GM19035 (cell line): ENCODE results near the gene GLIS1.

Experiments used
- ATAC-seq: cut with Tn5 transposase; IDR thresholded peaks from one replicate; pipeline ENCODE4 v1.9.1; 2021; ENCODE audit not compliant: unreplicated experiment

The GLIS1 gene

DNA sequence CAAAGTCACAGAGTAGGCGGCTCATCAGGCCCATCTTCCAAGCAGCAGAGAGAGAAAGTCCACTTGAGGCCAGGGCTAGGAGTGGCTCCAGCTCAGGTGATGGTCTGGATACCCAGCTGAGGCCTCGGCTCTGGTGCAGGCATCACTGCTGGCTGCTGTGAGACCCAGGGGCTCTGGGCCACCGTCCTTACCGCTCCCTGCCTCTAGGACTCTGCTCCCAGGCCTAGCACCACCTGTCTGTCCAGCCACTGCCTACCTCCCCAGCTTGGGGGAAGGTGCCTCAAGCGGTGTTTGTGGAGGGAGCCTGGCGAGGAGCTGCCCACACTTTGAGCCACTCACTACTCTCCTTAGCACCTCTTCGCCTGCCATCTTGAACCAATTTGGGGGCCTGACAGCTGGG lies 221.9 kb downstream of the GLIS1 start:
- ATAC-seq, result no peak

DNA sequence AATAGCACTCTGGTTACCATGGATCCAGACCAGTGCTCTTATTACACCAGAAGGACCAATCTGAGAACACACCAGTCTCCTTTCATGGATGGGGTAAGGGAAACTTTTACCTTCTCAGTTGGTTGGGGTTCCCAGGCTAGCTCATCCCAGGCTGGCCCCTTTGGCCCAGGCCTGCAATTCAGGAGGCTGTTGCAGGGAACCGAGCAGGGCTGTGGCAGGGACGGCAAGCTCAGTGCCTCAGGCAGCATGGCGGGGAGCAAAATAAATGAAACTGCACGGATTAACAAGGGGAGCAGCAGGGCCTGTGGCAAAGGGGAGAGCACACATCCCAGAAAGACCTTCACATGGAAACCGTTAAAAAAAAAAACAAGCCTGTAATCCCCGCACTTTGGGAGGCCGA lies 222.8 kb downstream of the GLIS1 start:
- ATAC-seq, result no peak

DNA sequence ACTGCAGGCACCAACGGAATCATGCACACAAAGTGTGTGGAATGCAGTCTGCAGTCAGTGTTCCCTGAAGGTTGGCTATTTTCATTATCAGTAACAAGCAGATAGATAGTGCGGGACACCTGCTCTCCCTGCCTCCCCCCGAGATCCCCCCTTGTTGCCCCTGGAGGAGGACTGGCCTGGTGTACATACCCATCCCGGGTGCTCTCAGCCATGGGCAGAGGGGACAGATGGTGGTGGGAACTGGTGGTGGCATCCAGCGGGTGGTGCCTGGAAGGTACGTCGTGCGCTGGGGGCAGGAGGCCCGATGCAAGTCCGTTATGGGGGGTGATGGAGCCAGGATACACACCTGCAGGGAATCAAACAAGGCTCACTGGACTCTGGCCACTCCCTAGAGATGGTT lies 224.5 kb downstream of the GLIS1 start:
- no peak for ATAC-seq

DNA sequence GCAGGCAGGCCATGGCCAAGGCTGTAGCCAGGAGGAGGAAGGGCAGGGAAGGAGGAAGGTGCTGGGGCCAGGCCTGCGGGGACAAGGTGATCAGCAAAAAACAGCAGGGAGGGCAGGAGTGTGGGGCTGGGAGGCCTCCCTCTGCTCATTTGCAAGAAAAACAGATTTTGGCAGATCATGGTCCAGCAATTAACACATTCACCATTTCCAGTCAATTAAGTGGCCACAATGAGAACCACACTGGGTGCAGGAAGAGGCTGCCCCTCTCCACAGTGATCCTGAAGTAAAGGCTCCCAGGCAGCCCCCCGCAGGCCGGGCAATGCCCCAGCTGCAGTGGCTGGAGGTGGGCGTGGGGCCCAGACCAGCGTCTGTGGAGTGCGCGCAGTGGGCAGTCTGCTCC lies 225.1 kb downstream of the GLIS1 start:
- no peak for ATAC-seq

DNA sequence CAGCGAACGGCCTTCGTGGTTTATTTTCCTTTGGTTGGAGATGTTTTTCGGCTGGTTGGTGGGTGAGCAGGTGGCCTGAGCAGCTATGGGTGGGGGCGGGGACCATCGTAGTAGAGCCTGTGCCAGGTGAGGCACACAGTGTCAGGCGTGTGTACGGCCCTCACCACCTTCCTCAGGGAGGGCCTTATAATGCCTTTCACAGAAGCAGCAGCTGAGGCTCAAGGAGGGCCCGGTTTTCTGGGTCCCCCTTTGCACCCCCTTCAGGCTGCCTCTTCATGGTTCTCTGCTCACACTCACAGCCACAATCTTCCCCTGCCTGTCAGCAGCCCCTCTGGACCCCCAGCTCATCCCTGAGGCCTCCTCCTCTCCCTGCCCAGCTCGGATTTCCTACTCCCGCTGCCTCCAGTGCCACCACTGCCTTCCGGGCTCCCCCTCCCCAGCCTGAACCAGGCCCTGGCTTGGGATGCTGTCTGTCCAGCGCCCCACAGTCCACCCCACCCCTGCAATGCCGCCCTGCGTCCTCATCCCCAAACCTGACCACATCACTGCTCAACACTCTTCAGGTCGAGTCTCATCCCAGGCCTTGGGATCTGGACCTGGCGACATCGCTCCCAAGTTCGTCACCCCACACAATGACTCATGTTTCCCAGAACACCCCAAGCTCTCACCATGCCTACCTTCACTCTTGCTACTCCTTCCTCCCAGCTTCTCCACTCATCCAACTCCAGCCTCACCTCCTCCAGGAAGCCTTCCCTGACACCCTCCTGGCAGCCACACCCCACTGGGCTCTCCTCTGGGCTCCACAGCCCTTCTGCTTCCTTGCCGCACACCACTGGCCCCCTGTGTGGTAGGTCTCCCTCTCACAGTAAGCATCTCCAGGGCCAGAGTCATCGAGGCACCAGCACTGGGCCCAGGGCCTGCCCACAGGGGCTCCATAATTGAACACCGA lies 225.9 kb downstream of the GLIS1 start:
- ATAC-seq, result no peak

DNA sequence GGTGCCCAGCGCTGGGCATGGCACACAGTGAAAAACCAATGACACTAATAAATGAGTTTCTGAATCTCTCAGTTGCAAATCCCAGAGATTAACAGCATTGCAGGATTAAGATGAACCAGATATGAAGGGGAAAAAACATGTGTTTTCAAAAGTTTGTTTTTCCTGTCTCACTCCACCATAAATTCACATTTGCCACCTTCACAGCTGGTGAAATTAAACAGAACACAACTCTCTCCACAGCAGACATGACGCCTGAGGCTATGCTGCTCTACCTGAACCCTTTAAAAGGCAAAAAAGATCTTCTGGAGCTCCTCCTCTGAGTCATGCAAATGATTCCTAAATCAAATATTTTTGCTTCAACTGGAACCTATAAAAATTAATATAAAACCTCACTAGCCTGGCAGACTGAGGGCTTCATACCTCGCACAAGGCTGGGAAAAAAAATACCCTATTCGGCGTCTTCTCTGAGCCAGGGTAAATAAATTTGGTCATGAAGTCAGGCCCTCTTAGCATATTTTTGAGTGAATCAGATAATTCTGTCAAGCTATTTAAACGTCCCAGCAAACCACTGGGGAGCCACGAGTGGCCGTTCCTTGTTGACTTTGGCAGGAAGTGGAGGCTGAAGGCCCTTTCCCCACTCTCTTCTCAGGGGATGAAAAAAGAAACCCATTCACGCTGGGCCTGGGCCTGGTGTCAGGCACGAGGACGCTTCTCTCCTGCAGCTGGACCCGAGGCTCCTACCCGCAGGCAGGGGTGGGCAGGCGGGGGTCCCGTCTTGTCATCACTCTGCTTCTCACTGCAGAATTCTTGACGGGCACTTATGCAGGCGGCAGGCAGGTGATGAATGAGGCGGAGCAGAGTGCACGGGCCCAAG lies 226.8 kb downstream of the GLIS1 start:
- ATAC-seq, result no peak

DNA sequence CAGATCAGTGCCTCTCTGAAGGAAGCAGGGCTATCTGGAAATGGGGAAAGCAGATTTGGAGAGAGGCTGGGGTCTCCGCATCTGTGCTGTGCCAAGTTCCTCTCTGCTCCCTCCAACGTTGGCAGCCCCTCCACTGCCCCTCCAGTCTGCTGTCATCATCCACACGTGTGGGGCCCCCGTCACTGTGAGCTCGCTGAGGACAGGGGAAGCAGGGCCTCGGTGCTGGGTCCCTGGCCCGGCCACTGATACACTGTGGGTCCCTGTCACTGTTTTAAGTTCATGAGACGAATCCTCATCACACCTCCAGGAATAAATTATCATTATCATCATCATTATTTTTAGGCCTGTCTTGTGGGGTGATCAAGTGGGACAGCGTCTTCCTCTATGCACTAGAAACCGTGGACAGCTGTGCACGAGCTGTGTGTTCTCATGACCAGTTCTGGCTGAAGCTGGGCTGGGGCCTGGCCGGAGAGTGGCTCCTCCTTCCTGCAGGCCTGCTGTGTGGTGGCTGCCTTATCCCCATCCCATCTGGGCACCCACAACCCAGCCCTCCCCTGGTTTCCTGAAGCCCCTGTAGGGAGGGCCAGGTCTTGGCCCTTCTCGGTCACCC lies 227.5 kb downstream of the GLIS1 start:
- no peak for ATAC-seq

DNA sequence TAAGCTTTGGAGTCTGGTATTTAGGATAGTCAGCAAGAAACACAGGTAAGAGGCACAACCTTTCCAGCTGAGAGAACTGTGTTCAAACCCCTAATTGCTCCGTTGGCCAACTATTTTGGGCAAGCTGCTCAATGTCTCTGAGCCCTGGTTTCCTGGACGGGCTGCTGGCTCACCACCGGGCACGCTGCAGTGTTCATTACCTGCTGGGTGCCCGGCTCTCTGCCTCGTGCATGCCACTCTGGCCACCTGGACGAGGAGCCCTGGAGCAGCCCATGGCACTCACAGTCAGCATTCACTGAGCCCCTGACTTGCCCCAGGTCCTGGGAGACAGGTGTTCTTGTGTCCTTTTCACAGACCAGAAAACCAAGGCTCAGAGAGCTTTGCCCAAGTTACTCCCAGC lies 228.7 kb downstream of the GLIS1 start:
- no peak for ATAC-seq

DNA sequence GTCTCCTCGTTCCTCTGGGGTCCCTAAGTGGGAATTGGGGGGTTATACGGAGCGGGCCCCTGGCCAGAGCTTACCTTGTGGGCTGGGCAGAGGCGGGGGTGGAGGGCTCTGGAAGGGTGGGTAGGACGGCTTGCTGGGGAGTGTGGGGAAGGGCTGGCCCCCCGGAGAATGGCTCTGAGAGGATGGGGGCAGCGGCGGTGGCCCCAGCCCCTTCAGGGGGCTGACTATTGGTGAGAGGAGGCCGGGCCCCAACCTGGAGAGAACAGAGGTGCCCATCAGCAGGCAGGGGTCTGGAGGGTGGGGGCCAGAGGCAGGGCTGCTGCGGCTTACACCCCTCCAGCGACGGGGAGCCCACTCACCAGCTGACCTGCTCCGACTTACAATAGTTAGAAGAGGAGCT lies 229.2 kb downstream of the GLIS1 start:
- no peak for ATAC-seq

DNA sequence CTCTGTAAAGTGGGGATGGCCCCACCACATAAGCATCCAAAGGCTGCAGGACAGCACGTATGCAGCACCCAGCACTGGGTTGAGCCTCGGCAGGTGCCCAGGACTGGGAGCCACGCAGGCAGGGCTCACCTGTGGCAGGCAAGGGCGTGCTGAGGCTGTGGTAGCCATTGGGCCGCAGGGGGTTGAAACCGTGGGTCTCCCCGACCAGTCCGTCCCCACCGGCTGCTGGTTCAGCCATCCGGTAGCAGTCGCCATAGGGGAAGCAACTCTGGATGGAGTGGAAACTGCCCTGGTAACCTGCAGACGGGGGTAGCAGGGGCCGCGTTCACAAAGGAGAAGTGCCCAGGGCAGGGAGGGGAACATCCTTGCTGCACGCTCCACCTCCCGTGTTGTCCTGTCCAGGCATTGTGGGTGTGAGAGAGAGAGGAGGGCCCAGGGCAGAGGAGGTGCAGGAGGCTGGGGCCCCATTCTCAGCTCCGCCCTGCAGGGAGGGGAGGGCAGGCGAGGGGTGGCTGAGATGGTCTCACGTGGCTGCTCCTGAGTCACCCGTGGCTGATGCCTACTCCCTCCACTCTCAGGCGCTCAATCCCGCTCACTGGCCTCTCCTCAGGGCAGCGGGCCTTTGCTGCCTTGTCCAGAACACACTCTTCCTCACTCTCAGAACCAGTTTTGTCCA lies 229.8 kb downstream of the GLIS1 start:
- no peak for ATAC-seq

DNA sequence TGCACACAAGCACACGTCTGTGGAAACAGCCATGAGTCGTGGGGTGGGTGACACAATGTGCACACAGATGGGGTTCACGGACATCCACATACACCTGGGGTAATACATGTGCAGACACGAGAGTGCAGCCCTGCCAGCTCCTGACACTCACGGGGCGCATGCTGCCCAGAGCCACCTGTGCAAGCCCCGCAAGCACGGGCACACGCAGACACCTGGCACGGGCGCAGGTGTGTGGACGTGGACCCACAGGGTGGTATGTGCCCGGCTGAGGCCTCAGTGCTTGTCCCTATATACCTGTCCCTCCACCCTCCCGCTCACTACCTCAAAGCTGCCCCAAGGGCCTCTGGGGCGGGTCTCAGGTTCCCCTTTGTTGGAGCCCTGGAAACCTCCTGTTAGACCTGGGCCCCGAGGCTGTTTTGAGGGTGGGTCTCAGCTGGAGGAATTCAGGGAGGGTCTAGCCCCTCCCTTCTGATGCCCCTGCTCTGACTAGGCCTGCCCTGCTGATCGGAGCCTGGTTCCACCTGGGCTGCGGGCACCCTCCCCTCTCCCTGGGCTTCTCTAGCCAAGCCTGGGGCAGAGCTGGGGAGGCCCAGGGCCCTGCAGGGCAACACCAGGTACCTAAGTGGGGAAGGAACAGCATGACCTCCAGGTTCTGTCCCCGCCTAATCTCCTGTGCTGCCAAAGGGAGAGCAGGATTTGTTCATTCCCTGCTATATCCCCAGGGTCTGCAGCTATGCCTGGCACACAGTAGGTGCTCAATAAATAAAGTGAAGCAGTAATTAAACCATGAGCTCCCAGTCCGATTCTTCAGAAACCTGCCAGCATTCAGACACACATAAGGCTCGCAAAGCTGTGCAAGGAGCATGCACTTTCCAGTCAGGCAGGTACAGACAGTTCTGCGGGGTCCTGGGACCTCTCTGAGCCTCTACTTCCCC lies 230.6 kb downstream of the GLIS1 start:
- no peak for ATAC-seq

DNA sequence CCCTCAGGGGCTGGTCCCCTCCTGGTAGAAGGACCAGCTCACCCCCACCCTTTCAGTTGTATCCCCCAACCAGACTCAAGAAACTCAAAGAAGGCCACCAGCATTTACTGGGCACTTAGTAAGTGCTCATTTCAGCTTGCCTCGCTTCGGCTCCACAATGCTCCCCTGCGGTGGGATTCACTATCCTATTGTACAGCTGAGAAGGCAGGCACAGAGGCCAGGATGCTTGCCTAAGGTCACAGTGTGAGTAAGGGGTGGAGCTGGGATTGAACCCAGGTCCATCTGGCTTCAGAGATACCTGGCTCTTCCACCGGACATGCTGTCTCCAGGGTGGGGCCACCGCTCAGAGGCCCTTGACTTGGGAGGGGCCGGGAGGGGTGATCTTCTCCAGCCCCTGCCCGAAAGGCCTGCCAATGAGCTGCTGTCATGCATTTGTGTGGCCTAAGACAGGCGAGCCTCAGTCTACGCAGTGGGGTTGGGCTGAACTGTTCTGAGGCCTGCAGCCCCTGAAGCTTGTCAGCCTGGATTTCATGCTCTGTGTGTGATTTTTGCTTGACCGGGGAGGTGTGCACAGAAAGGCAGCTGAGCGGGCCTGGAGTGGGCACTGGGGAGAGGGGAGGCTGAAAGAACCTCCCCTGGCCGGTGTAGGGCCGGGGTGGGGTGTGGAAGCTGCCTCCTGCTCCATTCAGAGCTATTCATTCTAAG lies 231.7 kb downstream of the GLIS1 start:
- no peak for ATAC-seq

DNA sequence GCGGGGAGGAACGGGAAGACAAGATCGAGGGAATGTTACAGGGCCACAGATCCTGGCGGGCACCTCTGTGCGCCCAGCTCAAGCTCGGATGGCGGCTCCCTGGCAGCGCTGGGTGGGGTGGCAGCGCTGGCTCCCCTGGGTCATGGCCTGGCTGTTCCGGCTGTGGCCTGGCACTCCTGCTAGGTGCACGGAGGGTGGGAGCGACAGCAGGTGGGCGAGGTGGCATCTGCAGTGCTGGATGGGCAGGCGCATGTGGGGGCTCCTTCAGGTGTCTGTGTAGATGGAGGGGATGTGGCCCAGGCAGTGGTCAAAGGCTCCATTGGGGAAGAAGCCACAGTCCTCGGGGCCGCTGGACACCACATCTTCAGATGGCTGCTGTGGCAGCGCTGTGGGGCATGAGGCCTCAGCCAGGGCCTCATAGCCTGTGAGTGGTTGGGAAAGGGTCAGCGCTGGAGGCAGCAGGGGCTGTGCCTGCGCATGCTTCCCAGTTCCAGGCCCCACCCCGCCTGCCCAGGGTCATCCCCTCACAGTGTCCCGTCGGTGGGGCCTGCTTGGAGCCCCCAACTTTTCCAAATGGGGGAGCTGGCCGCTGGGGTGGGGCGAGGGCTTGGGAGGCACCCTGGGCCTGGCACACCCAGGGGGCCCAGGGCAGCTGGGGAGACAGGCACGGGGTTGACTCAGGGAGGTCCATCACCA lies 232.5 kb downstream of the GLIS1 start:
- ATAC-seq, result no peak

DNA sequence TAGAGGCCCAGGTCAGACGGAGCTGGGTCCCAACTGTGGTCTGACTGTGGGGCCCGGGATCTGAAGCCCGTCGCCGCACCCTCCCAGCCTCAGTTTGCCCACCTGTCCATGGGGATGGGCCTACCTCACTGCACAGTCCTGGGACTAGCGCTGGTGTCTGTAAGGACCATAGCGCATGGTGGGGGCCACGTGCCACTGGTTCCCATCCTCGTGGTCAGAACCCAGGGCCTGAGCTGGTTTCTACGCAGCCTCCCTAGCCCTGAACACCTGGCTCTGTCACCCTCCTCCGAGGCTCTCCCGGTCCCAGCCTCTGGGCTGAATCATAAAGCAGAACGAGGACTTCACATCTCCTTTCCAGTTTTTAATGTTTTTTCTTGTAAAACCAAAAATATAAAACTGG lies 233.1 kb downstream of the GLIS1 start:
- no peak for ATAC-seq

DNA sequence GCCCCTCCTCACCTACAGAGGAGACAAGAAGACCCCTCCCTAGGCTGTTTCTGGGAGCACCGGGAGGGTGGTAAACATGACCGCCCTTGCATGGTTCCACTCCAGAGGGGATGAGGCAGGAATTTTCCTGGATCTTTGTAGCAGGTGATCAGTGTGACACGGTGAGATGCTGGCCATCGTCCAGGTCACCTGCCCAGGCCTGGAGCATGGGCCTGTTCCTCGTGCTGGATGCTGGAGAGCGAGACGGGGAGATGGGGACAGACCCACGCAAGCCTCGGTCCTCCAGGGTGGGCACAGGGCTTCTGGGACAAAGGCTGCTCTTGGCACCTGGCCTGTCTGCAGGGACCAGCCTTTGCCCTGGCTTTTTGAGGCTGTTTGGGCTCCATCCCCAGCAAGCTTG lies 233.6 kb downstream of the GLIS1 start:
- ATAC-seq, result no peak

DNA sequence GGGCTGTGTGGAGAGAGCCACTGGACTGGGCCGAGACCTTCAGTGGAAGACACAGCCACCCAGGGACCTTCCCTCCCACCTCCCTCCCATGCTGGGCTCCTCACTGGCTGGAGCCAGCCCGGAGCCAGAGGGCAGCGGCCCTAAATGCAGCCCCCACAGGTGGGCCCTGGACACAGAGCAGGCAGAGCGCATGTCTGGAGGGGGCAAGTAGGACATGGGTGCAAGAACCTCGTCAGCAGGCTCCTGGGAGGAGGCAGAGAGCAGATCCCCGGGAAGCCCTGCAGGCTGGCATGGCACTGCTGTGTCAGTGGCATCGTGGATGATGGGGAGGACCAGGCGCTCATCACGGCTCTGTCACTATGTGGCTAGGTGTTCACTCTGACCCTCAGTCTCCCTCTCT lies 234.1 kb downstream of the GLIS1 start:
- ATAC-seq, result no peak

DNA sequence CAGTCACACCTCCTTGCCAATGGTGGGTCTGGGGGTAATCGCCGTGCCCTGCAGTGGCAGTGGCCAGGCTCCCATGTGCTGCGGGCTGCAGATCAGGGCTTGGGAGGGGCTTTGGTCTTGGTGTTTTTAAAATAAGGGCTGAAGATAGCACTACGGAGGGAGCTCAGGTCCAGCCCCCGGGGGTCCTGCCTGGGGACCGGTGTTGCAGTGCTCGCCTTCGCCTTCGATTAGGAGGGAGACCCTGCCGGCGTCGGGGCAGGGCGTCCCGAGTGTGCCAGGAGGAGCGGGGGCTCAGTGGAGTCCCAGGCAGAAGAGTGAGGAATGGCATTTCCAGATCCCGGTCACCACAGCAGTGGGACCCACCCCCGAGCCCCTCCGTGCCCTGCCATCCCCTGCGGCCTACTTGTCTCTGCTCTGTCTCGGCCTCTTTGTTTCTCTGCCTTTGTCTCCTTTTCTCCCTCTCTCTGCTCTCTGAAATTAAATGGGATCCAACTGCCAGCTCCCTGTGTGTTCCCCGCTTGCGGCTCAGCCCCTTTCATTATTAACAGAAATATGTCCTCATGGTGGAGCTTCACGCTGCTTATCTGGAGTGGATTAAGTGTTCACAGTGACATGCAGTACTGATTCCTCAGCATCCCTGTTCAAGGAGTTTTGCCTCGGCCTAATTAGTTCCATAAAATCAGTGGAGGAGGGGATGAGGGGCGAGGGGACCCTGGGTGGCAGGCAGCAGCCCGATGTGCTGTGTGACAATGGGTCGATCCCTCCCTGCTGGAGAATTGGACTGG lies 235.3 kb downstream of the GLIS1 start:
- no peak for ATAC-seq
